AG04449 (cell line): ENCODE measurements around the gene ARPC5.

Experiments used
- CTCF ChIA-PET: fragments of 350-600 bp; formaldehyde crosslinking; extraction: SDS; loops from one replicate; lab custom pipeline; 2021; ENCODE audit warnings: antibody characterized with exemption; lab: Yijun Ruan, JAX
- POLR2A ChIA-PET: fragments of 400-600, 350-600 bp; formaldehyde crosslinking; extraction: SDS; loops from one replicate; lab custom pipeline; 2020; ENCODE audit warnings: antibody characterized with exemption, inconsistent platforms; lab: Yijun Ruan, JAX
- DNase-seq: peaks from one replicate; pipeline ENCODE4 v3.0.0-alpha.2; 2010; ENCODE audit warnings: low read depth, low spot score
- H3K4me3 ChIP-seq: 2 replicates; pipeline ENCODE4 v1.5.1; 2011; ENCODE audit warnings: low read depth, mild to moderate bottlenecking, control low read depth, low read length
- TF ChIP-seq, protein P1 (sequence below): IDR thresholded peaks from one replicate; pipeline ENCODE4 v1.5.1; 2011; ENCODE audit warnings: mild to moderate bottlenecking, moderate library complexity, low read length, control low read depth, inconsistent platforms; ENCODE audit not compliant: insufficient read depth; ENCODE audit errors: missing control alignments

The ARPC5 gene

DNA sequence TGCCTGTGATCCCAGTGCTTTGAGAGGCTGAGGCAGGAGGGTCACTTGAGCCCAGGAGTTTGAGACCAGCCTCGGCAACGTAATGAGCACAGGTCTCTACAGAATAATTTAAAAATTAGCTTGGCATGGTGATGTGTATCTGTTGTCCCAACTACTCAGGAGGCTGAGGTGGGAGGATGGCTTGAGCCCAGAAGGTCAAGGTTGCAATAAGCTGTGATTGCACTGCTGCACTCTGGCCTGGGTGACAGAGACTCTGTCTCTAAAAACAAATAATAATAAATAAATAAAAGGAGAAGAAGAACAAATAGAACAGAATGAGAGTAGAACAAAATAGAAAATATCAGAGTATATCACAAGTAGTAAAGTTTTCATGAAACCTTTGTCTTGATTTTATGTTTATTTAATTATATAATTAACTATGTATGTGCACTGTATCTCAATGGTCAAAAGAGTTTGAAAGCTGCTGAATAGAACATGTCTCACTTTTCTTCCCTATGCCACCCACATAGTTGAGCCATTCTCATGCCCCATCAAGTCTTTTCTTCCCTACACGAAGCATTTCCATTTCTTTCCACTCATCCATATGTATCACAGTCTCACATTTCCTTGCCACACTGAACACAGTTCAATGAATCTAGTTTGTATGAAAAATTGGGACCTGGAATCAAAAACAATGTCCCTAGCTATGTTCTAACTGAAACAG lies 40.5 kb upstream of the ARPC5 start:
- DNase-seq, result no peak
- TF ChIP-seq, protein P1, sequence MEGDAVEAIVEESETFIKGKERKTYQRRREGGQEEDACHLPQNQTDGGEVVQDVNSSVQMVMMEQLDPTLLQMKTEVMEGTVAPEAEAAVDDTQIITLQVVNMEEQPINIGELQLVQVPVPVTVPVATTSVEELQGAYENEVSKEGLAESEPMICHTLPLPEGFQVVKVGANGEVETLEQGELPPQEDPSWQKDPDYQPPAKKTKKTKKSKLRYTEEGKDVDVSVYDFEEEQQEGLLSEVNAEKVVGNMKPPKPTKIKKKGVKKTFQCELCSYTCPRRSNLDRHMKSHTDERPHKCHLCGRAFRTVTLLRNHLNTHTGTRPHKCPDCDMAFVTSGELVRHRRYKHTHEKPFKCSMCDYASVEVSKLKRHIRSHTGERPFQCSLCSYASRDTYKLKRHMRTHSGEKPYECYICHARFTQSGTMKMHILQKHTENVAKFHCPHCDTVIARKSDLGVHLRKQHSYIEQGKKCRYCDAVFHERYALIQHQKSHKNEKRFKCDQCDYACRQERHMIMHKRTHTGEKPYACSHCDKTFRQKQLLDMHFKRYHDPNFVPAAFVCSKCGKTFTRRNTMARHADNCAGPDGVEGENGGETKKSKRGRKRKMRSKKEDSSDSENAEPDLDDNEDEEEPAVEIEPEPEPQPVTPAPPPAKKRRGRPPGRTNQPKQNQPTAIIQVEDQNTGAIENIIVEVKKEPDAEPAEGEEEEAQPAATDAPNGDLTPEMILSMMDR, result no peak
- CTCF ChIA-PET, result interaction anchor here (1.0 to 7.0 kb wide), 4 partner anchors 9 to 173 kb away, joined by 3 to 49 read pairs (median 25); no protein-coding TSS in a partner anchor
- no peak overlapping the region for H3K4me3 ChIP-seq
- POLR2A ChIA-PET, result no interaction called here

DNA sequence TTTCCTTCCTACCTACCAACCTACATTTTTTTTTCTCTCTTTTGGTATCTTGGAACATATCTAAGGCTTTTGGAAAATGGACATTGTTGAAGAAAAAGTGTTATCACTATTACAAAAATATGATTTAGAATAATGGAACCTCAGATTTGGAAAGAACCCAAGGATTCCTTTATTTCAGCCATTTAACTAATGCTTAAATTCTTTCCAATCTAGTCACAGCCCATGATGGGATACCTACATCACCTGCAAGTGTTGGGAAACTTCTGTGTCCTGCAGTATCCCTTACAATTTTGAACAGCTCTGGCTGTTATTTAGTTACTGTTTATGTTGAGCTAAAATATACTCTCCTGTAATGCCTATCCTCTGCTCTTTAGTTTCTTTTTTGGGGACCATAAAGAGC lies 39.8 kb upstream of the ARPC5 start:
- POLR2A ChIA-PET, result no interaction called here
- no peak overlapping the region for H3K4me3 ChIP-seq
- DNase-seq, result no peak
- TF ChIP-seq, protein P1, result no peak
- CTCF ChIA-PET, result interaction anchor here (1.8 to 7.0 kb wide), 4 partner anchors 10 to 240 kb away, joined by 8 to 49 read pairs (median 27); no protein-coding TSS in a partner anchor

DNA sequence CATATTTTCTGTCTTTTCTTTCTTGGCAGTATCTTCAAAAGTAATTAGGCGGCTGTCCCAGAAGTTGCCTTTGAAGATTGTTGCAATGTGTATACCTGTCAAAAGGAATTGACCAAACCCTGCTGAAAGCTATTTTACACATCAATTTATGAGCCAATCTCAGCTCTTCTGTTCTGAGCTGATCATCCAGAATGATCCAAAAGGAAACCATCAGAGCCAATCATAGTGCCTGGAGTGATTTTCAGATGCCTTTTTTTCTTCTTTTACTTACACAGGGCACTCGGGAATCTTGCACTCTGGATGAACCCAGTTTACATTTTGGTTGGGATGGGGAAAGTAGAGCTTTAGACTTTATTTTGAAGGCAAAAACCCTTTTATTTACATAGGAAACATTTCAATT lies 39.3 kb upstream of the ARPC5 start:
- no peak for DNase-seq
- CTCF ChIA-PET, result interaction anchor here (1.8 to 7.0 kb wide), 4 partner anchors 10 to 241 kb away, joined by 8 to 49 read pairs (median 27); no protein-coding TSS in a partner anchor
- POLR2A ChIA-PET, result interaction anchor here (0.6 kb wide), 1 partner anchor 201 kb away, joined by 3 read pairs; no protein-coding TSS in a partner anchor
- no peak overlapping the region for H3K4me3 ChIP-seq
- TF ChIP-seq, protein P1, result no peak

DNA sequence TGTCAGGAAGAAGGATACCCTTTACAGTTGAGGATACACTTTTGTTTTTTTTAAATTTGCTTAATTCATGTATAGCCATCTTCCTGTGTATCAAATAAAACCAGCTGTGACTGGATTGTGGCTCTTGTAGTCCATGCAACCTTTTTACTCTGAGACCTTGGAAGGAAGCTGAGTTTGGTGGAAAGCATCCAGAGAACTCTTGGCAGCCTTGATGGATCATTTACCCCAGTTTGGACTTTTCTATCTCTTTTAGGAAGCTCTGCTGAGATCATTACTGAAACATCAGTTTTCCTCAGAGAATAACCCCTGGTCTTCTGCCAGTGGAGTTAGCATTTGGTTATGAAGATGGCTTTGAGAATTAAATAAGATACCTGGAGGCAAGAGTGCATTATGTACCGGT lies 38.8 kb upstream of the ARPC5 start:
- TF ChIP-seq, protein P1, result no peak
- CTCF ChIA-PET, result interaction anchor here (1.8 to 7.0 kb wide), 4 partner anchors 9 to 241 kb away, joined by 8 to 49 read pairs (median 27); no protein-coding TSS in a partner anchor
- POLR2A ChIA-PET, result interaction anchor here (0.6 kb wide), 1 partner anchor 202 kb away, joined by 3 read pairs; no protein-coding TSS in a partner anchor
- no peak overlapping the region for H3K4me3 ChIP-seq
- DNase-seq, result no peak

DNA sequence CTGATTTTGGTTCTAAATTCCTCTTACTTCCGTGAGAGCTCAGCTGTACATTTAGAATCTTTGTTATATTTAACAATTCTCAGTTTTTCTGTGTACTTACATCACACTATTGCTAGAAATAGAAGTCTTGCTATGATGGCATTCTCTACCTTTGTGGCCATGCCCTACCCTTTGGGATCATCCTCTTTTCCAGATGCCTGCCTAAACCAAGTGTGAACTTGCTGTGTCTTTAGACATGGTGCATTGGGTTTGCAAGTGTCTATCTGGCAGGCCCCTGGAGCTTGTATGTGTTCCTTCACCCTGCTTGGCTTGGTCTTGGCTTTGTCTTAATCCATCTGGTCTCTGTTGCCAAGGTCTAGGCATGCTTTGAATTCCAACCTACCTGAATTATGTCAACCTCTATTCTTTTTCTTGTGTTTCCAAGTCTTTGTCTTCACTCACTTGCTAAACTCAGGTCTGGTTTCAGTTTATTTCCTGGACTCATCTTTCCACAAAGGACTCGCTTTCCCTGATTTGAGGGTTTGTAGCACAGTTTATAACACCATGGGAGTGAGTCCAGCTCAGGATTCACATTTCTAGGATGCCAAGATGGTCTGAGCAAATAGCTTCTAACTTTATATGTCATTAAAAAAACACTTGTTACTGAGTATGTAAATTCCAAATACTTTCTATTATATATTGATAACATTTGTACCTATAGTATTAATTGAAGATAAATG lies 38.2 kb upstream of the ARPC5 start:
- POLR2A ChIA-PET, result no interaction called here
- no peak overlapping the region for H3K4me3 ChIP-seq
- DNase-seq, result no peak
- CTCF ChIA-PET, result interaction anchor here (1.8 to 7.0 kb wide), 4 partner anchors 9 to 242 kb away, joined by 8 to 49 read pairs (median 27); no protein-coding TSS in a partner anchor
- TF ChIP-seq, protein P1, result no peak
